HUES6 (cell line): ENCODE results near the gene ROBO2.
"Not testable (repeated sequence)": the region's sequence is repeated elsewhere in the genome, so short reads cannot be mapped to it uniquely, and the experiment has no call there.

ENCODE experiments used
- H3K27ac ChIP-seq: 2 replicates; pipeline ENCODE4 v1.7.0; 2013; ENCODE audit warnings: low read depth, mild to moderate bottlenecking, low read length, inconsistent platforms
- H3K27me3 ChIP-seq: 2 replicates; pipeline ENCODE4 v1.6.1; 2013; ENCODE audit warnings: low read length; ENCODE audit not compliant: control insufficient read depth, insufficient read depth
- H3K36me3 ChIP-seq: 2 replicates; pipeline ENCODE4 v1.6.1; 2013; ENCODE audit warnings: low read length; ENCODE audit not compliant: control insufficient read depth, insufficient read depth
- H3K4me1 ChIP-seq: 2 replicates; pipeline ENCODE4 v1.6.1; 2013; ENCODE audit warnings: low read length; ENCODE audit not compliant: control insufficient read depth, insufficient read depth
- H3K4me3 ChIP-seq: 2 replicates; pipeline ENCODE4 v1.5.1; 2013; ENCODE audit warnings: low read depth, low read length
- H3K9ac ChIP-seq: one replicate; pipeline ENCODE4 v1.6.1; 2013; ENCODE audit warnings: mild to moderate bottlenecking, low read length
- H3K9me3 ChIP-seq: 2 replicates; pipeline ENCODE4 v1.6.1; 2013; ENCODE audit warnings: low read depth, low read length; ENCODE audit not compliant: control insufficient read depth, insufficient read depth

Gene ROBO2

DNA sequence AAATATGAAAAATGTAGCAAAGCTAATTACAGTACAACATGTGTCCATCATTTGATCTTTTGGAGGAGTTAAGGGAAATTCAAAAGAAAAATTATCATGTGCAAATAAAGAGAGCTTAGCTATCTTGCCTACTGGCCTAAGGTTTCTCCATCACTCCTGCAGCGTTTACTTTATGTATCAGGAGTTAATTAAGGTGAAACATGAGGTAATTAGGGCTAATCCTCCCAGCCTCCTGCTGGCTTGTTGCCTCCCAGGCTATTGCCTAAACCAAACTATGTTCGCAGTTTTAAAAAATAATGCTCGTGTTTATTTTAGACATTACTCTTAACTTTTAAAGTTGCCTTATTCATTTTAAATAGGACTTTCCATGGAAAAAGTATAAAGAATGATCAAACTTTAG lies 367.5 kb downstream of the ROBO2 start:
- H3K9ac ChIP-seq: no peak overlapping the region
- no peaks in the 10 kb centered on the region for H3K36me3 ChIP-seq
- no peak overlapping the region for H3K4me3 ChIP-seq
- no peak overlapping the region for H3K27ac ChIP-seq
- H3K9me3 ChIP-seq: no peaks in the 10 kb centered on the region
- H3K27me3 ChIP-seq: no peaks in the 10 kb centered on the region
- 0 out of 2 replicates have a peak, but pooled peaks cover 4% of the 10 kb centered on the region for H3K4me1 ChIP-seq

GRCh38 chr3:77410334-77410733 lies 370.4 kb downstream of the ROBO2 start:
- H3K27ac ChIP-seq, H3K27me3 ChIP-seq, H3K9me3 ChIP-seq, H3K4me3 ChIP-seq, H3K36me3 ChIP-seq, H3K9ac ChIP-seq, H3K4me1 ChIP-seq: not testable (repeated sequence)

GRCh38 chr3:77411334-77411733 lies 371.4 kb downstream of the ROBO2 start:
- H3K27me3 ChIP-seq: no peaks in the 10 kb centered on the region

DNA sequence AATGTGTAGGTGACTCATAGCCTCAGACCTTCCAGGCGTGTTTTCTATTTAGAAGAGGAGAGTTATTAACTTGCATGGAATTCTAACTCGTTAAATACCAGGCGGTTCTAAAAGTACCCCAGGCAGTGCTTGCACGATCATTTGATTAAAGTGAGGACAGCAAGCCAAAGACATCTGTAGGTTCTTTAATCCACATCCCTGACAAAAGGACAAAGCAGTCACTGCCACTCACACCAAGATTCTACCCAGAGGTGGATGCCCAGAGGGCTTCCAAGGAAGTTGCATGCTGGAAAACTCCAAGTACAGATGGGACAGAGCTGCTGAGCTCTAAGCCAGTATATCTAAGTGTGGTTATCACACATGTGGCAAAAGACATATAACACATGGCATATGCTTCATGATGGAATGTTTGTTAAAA lies 372.1 kb downstream of the ROBO2 start:
- no peak overlapping the region for H3K4me3 ChIP-seq
- H3K9me3 ChIP-seq: no peaks in the 10 kb centered on the region
- no peaks in the 10 kb centered on the region for H3K27me3 ChIP-seq
- no peak overlapping the region for H3K27ac ChIP-seq
- H3K4me1 ChIP-seq: 0 out of 2 replicates have a peak, but pooled peaks cover 5% of the 10 kb centered on the region
- no peaks in the 10 kb centered on the region for H3K36me3 ChIP-seq
- no peak overlapping the region for H3K9ac ChIP-seq

More at GRCh38 chr3:77411334-77411733, 371.4 kb downstream of the ROBO2 start:
- Histone ChIP-seq H3K4me1 (0 out of 2 replicates have a peak, but pooled peaks cover 5% of the 10 kb centered on the region), H3K9ac (no peak overlapping the region), H3K9me3 (no peaks in the 10 kb centered on the region), H3K27ac (no peak overlapping the region), H3K36me3 (no peaks in the 10 kb centered on the region), H3K4me3 (no peak overlapping the region)

- Histone ChIP-seq H3K4me3 (no peak overlapping the region), H3K27ac (no peak overlapping the region), H3K9ac (no peak overlapping the region), H3K36me3 (no peaks in the 10 kb centered on the region), H3K9me3 (no peaks in the 10 kb centered on the region), H3K4me1 (0 out of 2 replicates have a peak, but pooled peaks cover 5% of the 10 kb centered on the region), H3K27me3 (no peaks in the 10 kb centered on the region)
Observed at GRCh38 chr3:77412584-77412983, 372.7 kb downstream of the ROBO2 start.

DNA sequence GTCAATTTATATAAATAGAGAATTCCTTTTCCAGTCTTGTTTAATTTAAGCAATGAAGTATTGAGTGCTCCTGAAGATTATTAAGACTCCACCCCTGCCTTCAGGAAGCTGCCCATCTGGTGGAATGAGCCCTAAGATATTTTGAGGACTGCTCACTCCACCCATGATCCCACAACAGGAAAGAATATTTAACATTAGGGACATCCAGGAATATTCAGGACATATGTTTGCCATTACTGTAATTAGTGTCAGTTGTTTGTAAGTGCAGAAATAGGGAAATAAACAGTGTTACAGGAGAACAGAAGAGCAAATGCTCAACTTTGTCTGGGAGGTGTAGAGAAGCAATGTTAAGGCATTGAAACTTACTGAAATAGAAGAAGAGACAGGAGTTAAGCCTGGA lies 375.0 kb downstream of the ROBO2 start:
- H3K4me1 ChIP-seq: 0 out of 2 replicates have a peak, but pooled peaks cover 5% of the 10 kb centered on the region
- H3K9ac ChIP-seq: no peak overlapping the region
- H3K27me3 ChIP-seq: no peaks in the 10 kb centered on the region
- no peaks in the 10 kb centered on the region for H3K9me3 ChIP-seq
- H3K4me3 ChIP-seq: no peak overlapping the region
- no peaks in the 10 kb centered on the region for H3K36me3 ChIP-seq
- no peak overlapping the region for H3K27ac ChIP-seq

GRCh38 chr3:77420336-77420735 lies 380.4 kb downstream of the ROBO2 start:
- H3K9ac ChIP-seq: no peak overlapping the region
- H3K27me3 ChIP-seq: no peaks in the 10 kb centered on the region
- H3K4me3 ChIP-seq: no peak overlapping the region
- H3K4me1 ChIP-seq: no peaks in the 10 kb centered on the region
- no peaks in the 10 kb centered on the region for H3K9me3 ChIP-seq
- no peak overlapping the region for H3K27ac ChIP-seq
- no peaks in the 10 kb centered on the region for H3K36me3 ChIP-seq

- Histone ChIP-seq H3K9ac (no peak overlapping the region), H3K9me3 (no peaks in the 10 kb centered on the region), H3K4me1 (no peaks in the 10 kb centered on the region), H3K27ac (no peak overlapping the region), H3K4me3 (no peak overlapping the region), H3K27me3 (no peaks in the 10 kb centered on the region), H3K36me3 (no peaks in the 10 kb centered on the region)
Observed at GRCh38 chr3:77421916-77422315, 382.0 kb downstream of the ROBO2 start.

DNA sequence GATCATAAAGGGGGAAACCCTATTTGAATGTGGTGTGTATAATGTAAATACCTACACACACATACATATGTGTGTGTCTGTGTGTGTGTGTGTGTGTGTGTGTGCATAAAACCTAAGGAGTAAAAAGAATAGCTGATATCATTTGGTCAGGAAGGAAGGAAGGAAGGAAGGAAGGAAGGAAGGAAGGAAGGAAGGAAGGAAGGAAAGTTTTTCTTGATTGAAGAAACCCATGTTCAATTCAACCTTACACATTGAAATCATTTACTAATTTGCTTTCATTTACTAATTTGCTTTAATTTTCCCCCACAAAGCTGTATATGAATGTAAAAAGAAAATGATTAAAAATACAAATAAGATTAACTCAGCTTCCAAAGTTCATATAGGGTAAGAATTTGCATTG lies 386.6 kb downstream of the ROBO2 start:
- Histone ChIP-seq H3K9me3 (no peaks in the 10 kb centered on the region), H3K27ac (no peak overlapping the region), H3K4me1 (no peaks in the 10 kb centered on the region), H3K9ac (no peak overlapping the region), H3K36me3 (no peaks in the 10 kb centered on the region), H3K4me3 (no peak overlapping the region), H3K27me3 (no peaks in the 10 kb centered on the region)

GRCh38 chr3:77427528-77427927 lies 387.6 kb downstream of the ROBO2 start:
- H3K9ac ChIP-seq: no peak overlapping the region
- no peak overlapping the region for H3K27ac ChIP-seq
- H3K36me3 ChIP-seq: no peaks in the 10 kb centered on the region
- no peaks in the 10 kb centered on the region for H3K4me1 ChIP-seq
- no peaks in the 10 kb centered on the region for H3K9me3 ChIP-seq
- no peak overlapping the region for H3K4me3 ChIP-seq
- H3K27me3 ChIP-seq: no peaks in the 10 kb centered on the region

GRCh38 chr3:77436908-77437307 lies 397.0 kb downstream of the ROBO2 start:
- Histone ChIP-seq H3K36me3 (no peaks in the 10 kb centered on the region), H3K9ac (no peak overlapping the region), H3K9me3 (no peaks in the 10 kb centered on the region), H3K27ac (no peak overlapping the region), H3K4me3 (no peak overlapping the region), H3K4me1 (no peaks in the 10 kb centered on the region), H3K27me3 (no peaks in the 10 kb centered on the region)

- no peaks in the 10 kb centered on the region for H3K36me3 ChIP-seq
- no peak overlapping the region for H3K4me3 ChIP-seq
- H3K9me3 ChIP-seq: no peaks in the 10 kb centered on the region
- no peak overlapping the region for H3K9ac ChIP-seq
- no peaks in the 10 kb centered on the region for H3K4me1 ChIP-seq
- H3K27me3 ChIP-seq: no peaks in the 10 kb centered on the region
- no peak overlapping the region for H3K27ac ChIP-seq
Observed at GRCh38 chr3:77446084-77446483, 406.2 kb downstream of the ROBO2 start.
